Calu3 (cell line): ENCODE results near the gene PTPRN2. TPM values are rescaled to one million over a fixed set of nuclear protein-coding genes. Genes with fewer than 3 reads are reported as not detected.

Source experiments
- BruUV-seq: library from RNA; stranded (reverse); fragments of 400-500 nt; replicated peaks from 2 replicates; lab custom pipeline; 2021; lab: Mats Ljungman, UMichigan
- CTCF ChIA-PET: fragments of 300-600 bp; sonication (Branson Sonifier 250); formaldehyde crosslinking; loops from one replicate; lab custom pipeline; 2022; ENCODE audit warnings: antibody characterized with exemption; lab: Charles Lee
- DNase-seq: peaks from one replicate; pipeline ENCODE4 v3.0.0; 2022
- H3K27ac Mint-ChIP-seq: one replicate; pipeline ENCODE4 v1.8.0; 2022; ENCODE audit warnings: mixed read lengths; ENCODE audit not compliant: unreplicated experiment
- H3K27me3 Mint-ChIP-seq: one replicate; pipeline ENCODE4 v1.8.0; 2022; ENCODE audit warnings: mixed read lengths; ENCODE audit not compliant: unreplicated experiment
- H3K36me3 Mint-ChIP-seq: one replicate; pipeline ENCODE4 v1.8.0; 2022; ENCODE audit warnings: mild to moderate bottlenecking, moderate library complexity, mixed read lengths; ENCODE audit not compliant: insufficient read depth, unreplicated experiment
- H3K4me1 Mint-ChIP-seq: one replicate; pipeline ENCODE4 v1.8.0; 2022; ENCODE audit warnings: mild to moderate bottlenecking, low read depth, mixed read lengths; ENCODE audit not compliant: unreplicated experiment
- H3K4me3 Mint-ChIP-seq: one replicate; pipeline ENCODE4 v1.8.0; 2022; ENCODE audit warnings: mild to moderate bottlenecking, low read depth, moderate library complexity, mixed read lengths; ENCODE audit not compliant: unreplicated experiment
- H3K9me3 Mint-ChIP-seq: one replicate; pipeline ENCODE4 v1.8.0; 2022; ENCODE audit warnings: low read depth, mixed read lengths; ENCODE audit not compliant: unreplicated experiment
- intact Hi-C: fragments of 100-400 bp; cut with micrococcal nuclease; formaldehyde crosslinking; loops from one replicate; pipeline ENCODE4 v1.10.0; 2022; ENCODE audit not compliant: unreplicated experiment
- total RNA-seq: library from RNA; stranded (reverse); gene quantifications from 2 replicates; pipeline ENCODE4 v1.2.3, GENCODE V29; 2022
- TF ChIP-seq, protein P1 (sequence below): fragments of 200-600 bp; IDR thresholded peaks from one replicate; pipeline ENCODE4 v1.8.0; 2022; ENCODE audit warnings: antibody characterized with exemption; ENCODE audit not compliant: unreplicated experiment

Gene PTPRN2
- total RNA-seq, 1 experiment from 2014 or later, result 2.0 TPM

DNA sequence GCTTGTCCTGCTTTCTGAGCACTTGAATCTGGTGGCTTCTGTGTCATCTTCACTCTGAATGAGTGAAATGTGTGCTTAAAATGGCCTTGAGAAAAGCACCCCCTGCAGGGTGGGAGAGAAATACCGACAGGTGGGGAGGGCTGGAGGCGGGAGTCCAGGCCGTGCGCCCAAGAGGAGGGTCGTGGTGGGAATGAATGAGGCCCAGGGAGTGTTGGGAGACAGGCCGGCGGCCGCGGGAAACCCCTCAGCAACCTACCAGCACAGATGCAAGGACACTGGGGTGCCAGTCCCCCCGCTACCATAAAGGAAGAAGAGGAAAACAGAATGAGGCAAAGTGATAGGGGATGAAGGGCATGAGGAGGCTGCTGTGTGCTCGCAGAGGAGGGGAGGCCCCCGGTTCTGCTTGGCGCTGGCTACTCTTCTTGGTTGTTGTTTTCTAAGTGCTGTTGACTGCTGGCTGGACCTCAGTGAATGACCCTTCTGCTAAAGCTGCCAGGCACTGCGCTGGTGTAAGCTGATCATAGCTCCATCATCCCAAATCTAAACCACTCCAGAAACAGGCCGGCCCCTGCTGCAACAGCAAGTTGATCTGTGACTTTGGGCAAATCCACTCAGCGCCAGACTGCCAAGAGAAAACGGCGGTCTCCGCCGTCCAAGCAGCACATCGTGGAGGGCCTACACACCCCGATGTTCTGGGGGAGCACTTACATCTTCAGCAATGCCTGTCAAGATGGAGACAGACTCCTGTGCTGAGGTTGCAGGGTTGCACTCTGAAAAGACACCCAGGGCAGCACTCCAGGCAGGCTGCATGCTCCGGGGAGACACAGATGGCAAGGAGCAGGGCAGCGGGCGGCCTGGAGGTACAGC is 872.3 kb downstream of the PTPRN2 start:
- DNase-seq, result no peak
- no peak overlapping the region for H3K4me3 Mint-ChIP-seq
- no TSS peak for BruUV-seq
- H3K27me3 Mint-ChIP-seq, result no peaks in the 10 kb centered on the region
- TF ChIP-seq, protein P1, sequence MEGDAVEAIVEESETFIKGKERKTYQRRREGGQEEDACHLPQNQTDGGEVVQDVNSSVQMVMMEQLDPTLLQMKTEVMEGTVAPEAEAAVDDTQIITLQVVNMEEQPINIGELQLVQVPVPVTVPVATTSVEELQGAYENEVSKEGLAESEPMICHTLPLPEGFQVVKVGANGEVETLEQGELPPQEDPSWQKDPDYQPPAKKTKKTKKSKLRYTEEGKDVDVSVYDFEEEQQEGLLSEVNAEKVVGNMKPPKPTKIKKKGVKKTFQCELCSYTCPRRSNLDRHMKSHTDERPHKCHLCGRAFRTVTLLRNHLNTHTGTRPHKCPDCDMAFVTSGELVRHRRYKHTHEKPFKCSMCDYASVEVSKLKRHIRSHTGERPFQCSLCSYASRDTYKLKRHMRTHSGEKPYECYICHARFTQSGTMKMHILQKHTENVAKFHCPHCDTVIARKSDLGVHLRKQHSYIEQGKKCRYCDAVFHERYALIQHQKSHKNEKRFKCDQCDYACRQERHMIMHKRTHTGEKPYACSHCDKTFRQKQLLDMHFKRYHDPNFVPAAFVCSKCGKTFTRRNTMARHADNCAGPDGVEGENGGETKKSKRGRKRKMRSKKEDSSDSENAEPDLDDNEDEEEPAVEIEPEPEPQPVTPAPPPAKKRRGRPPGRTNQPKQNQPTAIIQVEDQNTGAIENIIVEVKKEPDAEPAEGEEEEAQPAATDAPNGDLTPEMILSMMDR, result no peak
- H3K9me3 Mint-ChIP-seq, result peaks cover 3% of the 10 kb centered on the region
- peaks cover 5% of the 10 kb centered on the region for H3K36me3 Mint-ChIP-seq
- CTCF ChIA-PET, result interaction anchor here (0.6 to 0.8 kb wide), 2 partner anchors 11 to 348 kb away, joined by 3 to 4 read pairs; no protein-coding TSS in a partner anchor
- intact Hi-C loops, result no loop called here
- H3K4me1 Mint-ChIP-seq, result no peaks in the 10 kb centered on the region
- no peak overlapping the region for H3K27ac Mint-ChIP-seq

DNA sequence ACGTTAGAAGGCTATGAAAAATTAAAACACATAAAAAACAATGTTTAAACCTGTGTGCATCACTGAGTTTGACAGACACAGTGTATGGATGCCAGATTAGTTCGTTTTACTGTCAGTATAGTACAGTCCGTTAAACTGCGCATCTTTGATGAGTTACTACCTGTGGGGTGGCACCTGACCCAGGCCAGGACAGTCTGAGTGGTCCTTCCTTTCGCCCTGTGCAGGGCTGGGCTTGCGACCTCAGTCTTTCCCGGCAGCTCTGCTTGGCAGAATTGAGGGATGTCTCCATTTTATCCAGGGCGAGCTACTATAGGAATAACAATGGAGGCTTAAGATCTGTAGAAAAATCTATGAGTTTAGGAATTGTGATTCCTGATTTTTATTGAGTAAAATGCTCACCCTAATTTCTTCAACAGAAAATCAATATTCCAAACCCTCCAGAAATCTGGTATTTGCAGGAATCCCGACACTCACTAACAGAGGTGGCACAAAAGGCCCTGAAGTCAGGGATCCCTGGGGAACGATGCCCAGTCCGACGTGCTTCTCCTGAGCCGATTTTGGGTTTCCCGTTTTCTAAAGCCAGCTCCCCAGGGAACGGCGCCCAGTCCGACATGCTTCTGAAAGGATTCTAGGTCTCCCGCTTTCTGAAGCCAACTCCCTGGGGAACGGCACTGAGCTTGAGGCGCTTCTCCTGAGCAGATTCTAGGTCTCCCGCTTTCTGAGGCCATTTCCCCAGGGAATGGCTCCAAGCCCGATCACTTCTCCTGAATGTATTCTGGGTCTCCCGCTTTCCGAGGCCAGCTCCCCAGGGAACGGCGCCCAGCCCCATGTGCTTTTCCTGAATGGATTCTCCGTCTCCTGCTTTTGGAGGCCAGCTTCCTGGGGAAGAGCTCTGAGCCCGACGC is 873.2 kb downstream of the PTPRN2 start:
- Mint-ChIP-seq H3K4me1 (no peaks in the 10 kb centered on the region), H3K36me3 (peaks cover 5% of the 10 kb centered on the region), H3K9me3 (peaks cover 6% of the 10 kb centered on the region), H3K4me3 (no peak overlapping the region), H3K27me3 (no peaks in the 10 kb centered on the region), H3K27ac (no peak overlapping the region)
- intact Hi-C loops, result no loop called here
- CTCF ChIA-PET, result interaction anchor here (0.8 kb wide), 1 partner anchor 11 kb away, joined by 3 read pairs; no protein-coding TSS in a partner anchor
- TF ChIP-seq, protein P1, result no peak
- DNase-seq, result no peak
- no TSS peak for BruUV-seq

DNA sequence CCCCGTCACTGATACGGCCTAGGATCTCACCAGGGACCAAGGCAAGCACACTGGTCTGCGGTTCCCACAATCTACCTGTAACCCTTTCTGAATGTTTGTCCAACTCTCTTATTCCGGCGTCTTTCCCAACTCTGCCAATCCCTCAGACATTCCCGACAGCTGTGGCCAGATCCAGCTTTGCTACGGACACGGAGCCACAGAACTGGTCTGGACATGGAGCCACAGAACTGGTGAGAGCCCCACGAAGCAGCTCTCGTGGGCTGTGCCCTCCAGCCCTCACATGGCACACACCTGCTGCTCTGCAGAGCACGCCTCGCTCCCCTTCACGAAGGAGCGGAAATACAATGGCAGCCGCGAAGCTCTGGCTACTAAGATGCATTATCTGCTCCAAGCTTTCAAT is 874.0 kb downstream of the PTPRN2 start:
- CTCF ChIA-PET, result no interaction called here
- no peak overlapping the region for H3K27ac Mint-ChIP-seq
- no peak overlapping the region for H3K4me3 Mint-ChIP-seq

More for the DNA sequence above, 874.0 kb downstream of the PTPRN2 start:
- TF ChIP-seq, protein P1, result no peak
- H3K27me3 Mint-ChIP-seq, result no peaks in the 10 kb centered on the region
- no peak for DNase-seq
- intact Hi-C loops, result no loop called here
- H3K9me3 Mint-ChIP-seq, result peaks cover 3% of the 10 kb centered on the region
- no peaks in the 10 kb centered on the region for H3K4me1 Mint-ChIP-seq
- no TSS peak for BruUV-seq
- H3K36me3 Mint-ChIP-seq, result no peaks in the 10 kb centered on the region
